Measurements from ENCODE around the gene ERI3. TPM values are rescaled to one million over a fixed set of nuclear protein-coding genes. Genes with fewer than 3 reads are reported as not detected.
A peak's percentile ranks its signal among the peaks of the same experiment; 100 is the strongest.

The ERI3 gene
- total RNA-seq, 1 experiment from 2014 or later: 74.7 TPM

DNA sequence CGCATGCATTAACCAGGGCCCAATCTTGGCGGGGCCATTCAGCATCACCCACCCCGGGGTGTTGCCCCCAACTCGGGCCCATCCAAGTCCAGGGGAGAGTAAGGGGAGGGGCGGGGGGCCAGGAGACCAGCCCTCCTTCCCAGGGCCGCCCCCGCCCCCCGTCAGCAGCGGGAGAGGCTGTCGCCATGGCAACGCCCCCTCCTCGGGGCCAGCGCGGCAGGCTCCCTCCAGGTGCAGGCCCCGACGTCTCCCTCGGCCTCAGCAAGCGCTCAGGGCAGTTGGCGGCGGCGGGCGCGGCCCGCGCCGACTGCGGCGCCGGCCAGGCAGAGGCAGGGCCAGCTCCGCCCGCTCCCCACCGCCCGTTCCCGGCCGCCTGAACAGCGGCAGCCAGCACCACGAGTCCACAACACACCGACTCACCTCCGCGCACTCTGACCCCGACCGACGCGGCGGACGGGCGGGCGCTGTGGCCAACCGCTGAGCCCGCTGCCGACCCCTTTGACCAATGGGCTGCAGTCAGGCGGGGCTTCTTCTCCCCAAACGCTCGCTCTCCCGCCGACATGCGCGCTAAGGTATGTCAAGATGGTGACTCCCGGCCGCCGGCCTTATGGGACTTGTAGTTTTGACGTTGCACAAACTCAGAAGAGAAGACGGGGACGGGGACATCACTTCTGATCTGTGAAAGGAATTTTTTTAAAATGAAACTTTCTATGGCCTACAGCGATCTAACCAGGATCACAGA is at the start of gene ERI3 (continued):
- no peak for TF ChIP-seq E2F4 (CRISPR knock-in tag; IDR thresholded peaks at IDR 0.05; ENCODE audit: borderline replicate concordance, low read depth)
- peak; percentile 83 for TF ChIP-seq FOXP4 (CRISPR knock-in tag; IDR thresholded peaks at IDR 0.05)
- TF ChIP-seq GABPB1 (CRISPR knock-in tag; IDR thresholded peaks at IDR 0.05): no peak
- TF ChIP-seq, protein P1, sequence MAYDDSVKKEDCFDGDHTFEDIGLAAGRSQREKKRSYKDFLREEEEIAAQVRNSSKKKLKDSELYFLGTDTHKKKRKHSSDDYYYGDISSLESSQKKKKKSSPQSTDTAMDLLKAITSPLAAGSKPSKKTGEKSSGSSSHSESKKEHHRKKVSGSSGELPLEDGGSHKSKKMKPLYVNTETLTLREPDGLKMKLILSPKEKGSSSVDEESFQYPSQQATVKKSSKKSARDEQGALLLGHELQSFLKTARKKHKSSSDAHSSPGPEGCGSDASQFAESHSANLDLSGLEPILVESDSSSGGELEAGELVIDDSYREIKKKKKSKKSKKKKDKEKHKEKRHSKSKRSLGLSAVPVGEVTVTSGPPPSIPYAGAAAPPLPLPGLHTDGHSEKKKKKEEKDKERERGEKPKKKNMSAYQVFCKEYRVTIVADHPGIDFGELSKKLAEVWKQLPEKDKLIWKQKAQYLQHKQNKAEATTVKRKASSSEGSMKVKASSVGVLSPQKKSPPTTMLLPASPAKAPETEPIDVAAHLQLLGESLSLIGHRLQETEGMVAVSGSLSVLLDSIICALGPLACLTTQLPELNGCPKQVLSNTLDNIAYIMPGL (CRISPR knock-in tag; IDR thresholded peaks at IDR 0.05): no peak

DNA sequence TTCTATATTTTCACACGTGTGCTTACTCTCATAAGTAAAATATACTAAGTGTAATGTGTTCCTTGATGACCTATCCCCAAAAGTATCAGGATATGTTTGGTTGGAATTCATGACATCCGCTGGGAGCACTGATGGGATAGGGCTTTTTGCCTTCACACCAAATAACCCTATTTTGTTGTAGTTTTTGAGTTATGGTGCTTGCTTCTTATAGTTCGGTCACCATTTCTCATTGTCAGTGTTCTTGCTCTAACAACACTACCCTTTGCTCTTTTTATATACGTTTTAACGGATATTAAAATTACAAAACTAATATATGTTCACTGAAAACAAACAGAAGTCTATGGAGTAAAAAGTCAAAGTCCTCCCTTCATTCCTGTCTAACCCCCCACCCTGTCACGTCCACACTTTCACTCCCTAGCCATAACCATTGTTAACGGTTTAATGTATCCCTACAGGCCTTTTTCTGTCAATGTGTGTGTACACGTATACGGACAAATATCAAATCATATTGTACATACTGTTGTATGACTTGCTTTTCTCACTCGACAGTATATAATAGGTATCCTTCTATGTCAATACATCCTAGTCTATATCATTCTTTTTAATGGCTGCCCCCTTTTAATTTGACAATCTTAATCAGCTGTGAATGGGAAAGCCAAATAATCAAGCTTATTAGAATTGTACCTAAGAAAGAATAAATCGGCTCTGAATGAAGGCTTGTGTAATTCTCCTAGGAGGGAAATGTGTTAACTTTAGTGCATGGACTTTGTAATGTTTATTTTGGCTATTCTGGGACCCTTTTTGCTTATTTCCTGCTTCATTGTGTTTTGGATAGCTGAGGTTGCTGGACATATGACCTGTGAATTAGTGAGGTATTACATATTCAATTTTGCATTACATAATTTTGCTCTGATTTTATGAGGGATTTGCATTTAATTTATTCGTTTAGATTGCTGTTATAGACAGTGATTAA is 46.5 kb upstream of the ERI3 start:
- Mint-ChIP-seq H3K36me3 (no peaks in the 10 kb centered on the region), H3K9me3 (no peaks in the 10 kb centered on the region), H3K4me3 (no peak overlapping the region), H3K4me1 (no peaks in the 10 kb centered on the region), H3K27ac (no peak overlapping the region), H3K27me3 (ENCODE audit: low read depth) (peaks cover 23% of the 10 kb centered on the region)
- CTCF ChIA-PET: interaction anchor here (0.6 to 2.0 kb wide), 2 partner anchors 20 to 23 kb away, joined by 3 to 11 read pairs; no protein-coding TSS in a partner anchor
- ATAC-seq (no peak), DNase-seq (ENCODE audit: low spot score) (no peak)
- POLR2A ChIA-PET: no interaction called here
- TF ChIP-seq MAX (CRISPR knock-in tag; IDR thresholded peaks at IDR 0.05) (no peak), ELF4 (CRISPR knock-in tag; IDR thresholded peaks at IDR 0.05; ENCODE audit: low read depth) (no peak), SP1 (CRISPR knock-in tag; conservative IDR thresholded peaks at IDR 0.05) (no peak), E2F4 (CRISPR knock-in tag; IDR thresholded peaks at IDR 0.05; ENCODE audit: borderline replicate concordance, low read depth) (no peak), ZNF219 (CRISPR knock-in tag; IDR thresholded peaks at IDR 0.05; ENCODE audit: borderline replicate concordance) (no peak), GABPB1 (CRISPR knock-in tag; IDR thresholded peaks at IDR 0.05) (no peak), NR1H2 (CRISPR knock-in tag; IDR thresholded peaks at IDR 0.05) (no peak), CDX4 (CRISPR knock-in tag; IDR thresholded peaks at IDR 0.05; ENCODE audit: borderline replicate concordance) (no peak), ATF1 (CRISPR knock-in tag; IDR thresholded peaks at IDR 0.05) (no peak), ERG (CRISPR knock-in tag; IDR thresholded peaks at IDR 0.05) (no peak), ZNF425 (CRISPR knock-in tag; conservative IDR thresholded peaks at IDR 0.05) (no peak), NR3C1 (CRISPR knock-in tag; conservative IDR thresholded peaks at IDR 0.05; ENCODE audit: low read depth) (no peak), TEAD4 (CRISPR knock-in tag; IDR thresholded peaks at IDR 0.05) (no peak)
- TF ChIP-seq, protein P2, sequence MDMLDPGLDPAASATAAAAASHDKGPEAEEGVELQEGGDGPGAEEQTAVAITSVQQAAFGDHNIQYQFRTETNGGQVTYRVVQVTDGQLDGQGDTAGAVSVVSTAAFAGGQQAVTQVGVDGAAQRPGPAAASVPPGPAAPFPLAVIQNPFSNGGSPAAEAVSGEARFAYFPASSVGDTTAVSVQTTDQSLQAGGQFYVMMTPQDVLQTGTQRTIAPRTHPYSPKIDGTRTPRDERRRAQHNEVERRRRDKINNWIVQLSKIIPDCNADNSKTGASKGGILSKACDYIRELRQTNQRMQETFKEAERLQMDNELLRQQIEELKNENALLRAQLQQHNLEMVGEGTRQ (CRISPR knock-in tag; IDR thresholded peaks at IDR 0.05): no peak

Measured in WTC11 (cell line).